Activated gamma-delta T cell treated with anti-CD3 and anti-CD28 coated beads, Interleukin-2, amount 50 U/mL, for 16 hours (primary cell): ENCODE measurements around the gene CENPQ.
A peak's percentile ranks its signal among the peaks of the same experiment; 100 is the strongest.
"Not testable (repeated sequence)": the region's sequence is repeated elsewhere in the genome, so short reads cannot be mapped to it uniquely, and the experiment has no call there.

ENCODE experiments used
- DNase-seq: peaks from one replicate; pipeline ENCODE4 v3.0.0-alpha.2; 2020; ENCODE audit warnings: low read depth

The CENPQ gene

DNA sequence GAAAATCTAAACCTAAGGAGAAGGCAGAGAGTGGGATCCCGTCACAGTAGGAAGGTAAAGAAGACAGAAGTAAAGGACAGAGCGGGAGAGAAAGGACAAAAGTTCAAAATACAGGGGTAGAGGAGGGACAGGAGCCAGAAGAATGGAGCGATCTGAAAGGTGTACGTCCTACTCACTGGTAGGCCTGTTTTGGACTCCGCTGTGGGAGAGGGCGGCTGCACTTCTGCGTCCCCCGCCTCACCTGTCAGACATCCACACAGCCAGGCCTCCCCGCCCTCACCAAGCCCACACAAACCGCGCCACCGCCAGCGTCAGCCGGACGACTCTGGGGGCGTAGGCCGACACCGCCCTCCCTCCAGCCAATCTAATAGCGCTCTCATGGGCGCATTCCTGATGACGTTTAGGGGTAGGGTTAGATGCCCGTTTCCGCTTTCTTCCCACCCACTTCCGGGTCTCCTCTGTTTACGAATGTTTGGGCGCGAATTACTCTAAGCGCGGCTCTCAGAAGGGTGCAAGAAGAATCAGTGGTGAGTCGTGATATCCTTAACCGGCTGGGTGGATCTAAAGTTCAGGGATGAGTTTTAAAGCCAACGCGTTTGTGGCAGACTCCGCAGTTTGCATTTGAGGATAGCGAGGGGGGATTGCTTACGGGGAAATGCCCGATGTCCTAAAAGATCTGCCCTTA, at the start of gene CENPQ, which contains the start of gene MMUT:
CENPQ (plus strand) TSS at position 444 of the 685 bp plus-strand sequence. CDS start 6,807 bp downstream, outside the sequence.
MMUT (minus strand) TSS at position 327 of the 685 bp plus-strand sequence. CDS start 3,787 bp downstream, outside the sequence.
- peak; percentile 81 for DNase-seq

DNA sequence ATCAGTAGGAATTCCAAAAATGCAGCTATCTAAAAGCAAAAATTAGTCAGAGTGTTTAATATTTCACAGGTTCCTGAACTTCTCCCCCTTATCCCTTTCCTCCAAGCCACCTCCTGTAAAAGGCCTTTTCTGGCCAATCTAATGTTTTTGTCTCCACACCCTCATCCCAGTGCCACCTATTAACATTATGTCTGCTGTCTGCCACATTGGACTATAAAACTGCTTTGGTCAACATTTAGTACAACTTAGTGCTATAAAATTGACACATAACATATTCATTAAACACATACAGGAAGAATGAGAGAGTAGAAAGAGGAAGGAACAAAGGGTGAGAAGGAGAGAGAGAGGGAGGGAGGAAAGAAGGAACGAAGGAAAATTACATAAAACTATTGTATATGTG, 47.8 kb upstream of the CENPQ start:
- no peak for DNase-seq

- DNase-seq, result no peak
Measured at GRCh38 chr6:49416195-49416594, 47.0 kb upstream of the CENPQ start.

- DNase-seq, result no peak
Measured at GRCh38 chr6:49423817-49424216, 39.4 kb upstream of the CENPQ start.

DNA sequence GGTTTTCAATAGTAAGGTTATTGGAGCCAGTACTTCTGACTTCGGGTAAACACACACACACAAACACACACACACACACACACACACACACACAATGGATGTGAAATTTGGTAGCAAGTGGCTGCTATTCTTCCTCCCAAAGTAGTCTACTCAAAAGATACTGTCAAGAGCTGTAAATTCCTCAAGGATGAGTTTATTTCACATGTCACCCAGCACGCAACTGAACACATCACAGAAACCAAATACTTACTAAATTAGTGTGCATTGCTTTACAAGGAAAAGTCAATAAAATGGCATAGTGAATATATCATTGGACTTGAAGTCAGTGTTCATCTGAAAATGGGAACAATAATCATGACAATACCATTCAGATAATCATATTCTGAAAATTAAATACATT, 33.0 kb upstream of the CENPQ start:
- DNase-seq, result no peak

DNA sequence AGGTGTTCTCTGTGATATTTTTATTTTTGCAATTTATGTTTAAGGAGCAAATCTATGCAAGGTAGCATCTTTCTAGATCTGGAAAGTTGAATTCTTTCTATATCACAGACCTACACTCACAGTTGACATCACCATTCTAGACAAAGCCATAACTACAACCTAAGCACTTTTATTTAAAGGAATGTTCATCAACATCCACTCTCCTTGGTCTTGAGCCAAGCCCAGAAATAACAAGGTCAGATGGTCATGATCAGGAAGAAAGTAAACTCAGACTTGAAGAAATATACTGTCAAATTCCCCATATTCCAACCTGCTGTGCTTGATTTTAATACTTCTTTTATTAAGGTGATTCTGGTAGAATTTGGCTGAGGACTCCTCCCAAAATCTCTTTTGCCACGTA, 32.3 kb upstream of the CENPQ start:
- no peak for DNase-seq

GRCh38 chr6:49453221-49453620, 9.9 kb upstream of the CENPQ start:
- DNase-seq, result no peak

GRCh38 chr6:49454787-49455709, 8.1 kb upstream of the CENPQ start:
- DNase-seq, result no peak

GRCh38 chr6:49457771-49458170, 5.4 kb upstream of the CENPQ start:
- DNase-seq, result no peak

- DNase-seq, result no peak
Measured at GRCh38 chr6:49462071-49462470, 1.1 kb upstream of the CENPQ start.

- no peak for DNase-seq
Measured at GRCh38 chr6:49462599-49462926, 607 bp upstream of the CENPQ start.

DNA sequence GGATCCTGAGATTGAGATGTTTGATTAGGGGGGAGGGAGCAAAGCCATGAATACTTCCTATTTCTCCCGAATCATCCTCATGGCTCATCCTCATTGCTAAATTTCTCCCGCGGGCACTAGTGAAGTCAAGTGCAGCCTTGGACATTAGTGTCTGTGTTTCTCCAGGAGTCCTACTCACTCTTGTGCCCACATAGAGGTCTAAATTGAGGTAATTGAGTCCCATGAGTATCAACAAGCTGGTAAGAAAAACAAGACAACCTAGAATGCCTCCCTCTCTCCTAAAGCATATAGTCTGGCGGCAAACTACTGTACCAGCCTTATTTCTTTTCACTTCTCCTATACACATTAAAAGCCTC, 420 bp downstream of the CENPQ start:
- no peak for DNase-seq

GRCh38 chr6:49464691-49465090, 1.5 kb downstream of the CENPQ start:
- DNase-seq, result no peak

GRCh38 chr6:49468042-49468441, 4.9 kb downstream of the CENPQ start:
- DNase-seq, result no peak

- not testable (repeated sequence) for DNase-seq
Measured at GRCh38 chr6:49476564-49476963, 13.4 kb downstream of the CENPQ start.

DNA sequence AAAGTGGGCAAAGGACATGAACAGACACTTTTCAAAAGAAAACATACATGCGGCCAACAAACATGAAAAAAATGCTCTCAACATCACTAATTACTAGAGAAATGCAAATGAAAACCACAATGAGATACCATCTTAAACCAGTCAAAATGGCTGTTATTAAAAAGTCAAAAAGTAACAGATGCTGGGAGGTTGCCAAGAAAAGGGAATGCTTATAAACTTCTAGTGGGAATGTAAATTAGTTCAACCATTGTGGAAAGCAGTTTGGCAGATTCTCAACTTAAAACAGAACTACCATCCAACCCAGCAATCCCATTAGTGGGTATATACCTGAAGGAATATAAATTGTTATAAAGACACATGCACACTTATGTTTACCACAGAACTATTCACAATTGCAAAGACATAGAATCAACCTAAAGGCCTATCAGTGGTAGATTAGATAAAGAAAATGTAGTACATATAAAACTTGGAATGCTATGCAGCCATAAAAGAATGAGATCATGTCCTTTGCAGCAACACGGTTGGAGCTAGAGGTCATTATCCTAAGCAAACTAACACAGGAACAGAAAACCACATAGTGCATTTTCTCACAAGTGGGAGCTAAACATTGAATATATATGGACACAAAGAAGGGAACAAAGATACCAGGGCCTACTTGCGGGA, 16.3 kb downstream of the CENPQ start:
- DNase-seq, result no peak

DNA sequence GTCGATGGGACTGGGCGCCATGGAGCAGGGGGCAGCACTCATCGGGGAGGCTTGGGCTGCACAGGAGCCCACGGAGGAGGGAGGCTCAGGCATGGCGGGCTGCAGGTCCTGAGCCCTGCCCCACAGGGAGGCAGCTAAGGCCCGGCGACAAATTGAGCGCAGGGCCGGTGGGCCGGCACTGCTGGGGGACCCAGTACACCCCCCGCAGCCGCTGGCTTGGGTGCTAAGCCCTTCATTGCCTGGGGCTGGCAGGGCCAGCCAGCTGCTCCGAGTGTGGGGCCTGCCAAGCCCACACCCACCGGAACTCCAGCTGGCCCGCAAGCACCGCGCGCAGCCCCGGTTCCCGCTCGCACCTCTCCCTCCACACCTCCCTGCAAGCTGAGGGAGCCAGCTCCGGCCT, 18.7 kb downstream of the CENPQ start:
- DNase-seq, result not testable (repeated sequence)

- DNase-seq, result not testable (repeated sequence)
Measured at GRCh38 chr6:49483380-49483779, 20.2 kb downstream of the CENPQ start.

DNA sequence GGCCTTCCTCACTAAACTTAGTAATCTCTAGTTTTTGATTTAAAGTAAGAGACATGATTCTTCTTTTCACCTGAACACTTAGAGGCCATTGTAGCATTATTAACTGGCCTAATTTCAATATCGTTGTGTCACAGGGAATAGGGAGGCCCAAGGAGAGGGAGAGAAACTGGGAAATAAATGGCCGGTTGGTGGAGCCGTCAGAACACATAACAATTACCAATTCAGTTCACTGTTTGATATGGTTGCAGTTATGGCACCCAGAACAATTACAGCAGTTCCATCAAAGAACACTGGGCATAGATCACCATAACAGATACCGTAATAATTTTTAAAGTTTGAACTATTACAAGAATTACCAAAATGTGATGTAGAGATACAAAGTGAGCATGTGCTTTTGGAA, 27.5 kb downstream of the CENPQ start:
- DNase-seq, result no peak

DNA sequence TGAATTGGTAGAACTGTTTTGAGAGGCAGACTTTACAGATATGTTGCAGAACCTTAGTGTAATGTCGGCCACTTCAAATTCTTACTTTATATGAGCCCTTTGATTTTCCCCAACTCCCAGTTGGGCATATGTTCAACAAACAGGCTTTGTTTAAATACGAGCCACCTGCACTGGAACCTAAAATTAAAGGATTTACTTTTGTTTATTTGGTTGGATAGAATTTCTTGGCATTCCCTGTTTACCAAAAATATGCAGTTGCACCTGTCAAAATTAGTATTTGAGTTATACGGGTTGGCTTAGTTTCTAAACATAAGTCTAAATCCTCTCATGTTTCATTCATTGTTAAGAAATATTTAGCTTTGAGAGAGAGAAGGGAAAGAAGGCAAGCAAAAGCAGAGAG, 34.1 kb downstream of the CENPQ start:
- DNase-seq, result no peak

DNA sequence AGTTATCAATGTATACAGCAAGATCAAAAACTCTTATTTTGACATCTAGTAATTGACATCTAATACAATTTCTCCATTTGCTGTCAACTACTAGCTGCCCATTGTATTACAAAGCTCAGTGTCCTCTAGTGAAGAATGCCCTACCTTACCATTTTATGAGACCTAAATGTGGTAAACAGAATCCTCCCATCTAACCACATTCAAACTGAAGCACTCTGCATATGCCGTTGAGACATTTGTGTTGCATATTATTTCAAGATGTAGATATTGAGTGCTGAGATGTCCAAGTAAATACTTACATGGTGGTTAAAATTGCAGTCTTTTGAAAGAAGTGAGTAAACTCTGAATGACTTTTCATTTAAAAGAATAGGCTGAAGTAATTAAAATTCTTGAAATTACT, 36.0 kb downstream of the CENPQ start:
- no peak for DNase-seq

GRCh38 chr6:49499623-49500022, 36.5 kb downstream of the CENPQ start, which contains the start of gene GLYATL3:
Gene GLYATL3, plus strand, starts transcription at chr6:49499923. Its CDS starts 12,068 bp downstream, at chr6:49511991.
- no peak for DNase-seq

- no peak for DNase-seq
Measured at GRCh38 chr6:49504666-49505065, 41.5 kb downstream of the CENPQ start.
